ENCODE measurements around the gene JUNB.

JUNB gene

DNA sequence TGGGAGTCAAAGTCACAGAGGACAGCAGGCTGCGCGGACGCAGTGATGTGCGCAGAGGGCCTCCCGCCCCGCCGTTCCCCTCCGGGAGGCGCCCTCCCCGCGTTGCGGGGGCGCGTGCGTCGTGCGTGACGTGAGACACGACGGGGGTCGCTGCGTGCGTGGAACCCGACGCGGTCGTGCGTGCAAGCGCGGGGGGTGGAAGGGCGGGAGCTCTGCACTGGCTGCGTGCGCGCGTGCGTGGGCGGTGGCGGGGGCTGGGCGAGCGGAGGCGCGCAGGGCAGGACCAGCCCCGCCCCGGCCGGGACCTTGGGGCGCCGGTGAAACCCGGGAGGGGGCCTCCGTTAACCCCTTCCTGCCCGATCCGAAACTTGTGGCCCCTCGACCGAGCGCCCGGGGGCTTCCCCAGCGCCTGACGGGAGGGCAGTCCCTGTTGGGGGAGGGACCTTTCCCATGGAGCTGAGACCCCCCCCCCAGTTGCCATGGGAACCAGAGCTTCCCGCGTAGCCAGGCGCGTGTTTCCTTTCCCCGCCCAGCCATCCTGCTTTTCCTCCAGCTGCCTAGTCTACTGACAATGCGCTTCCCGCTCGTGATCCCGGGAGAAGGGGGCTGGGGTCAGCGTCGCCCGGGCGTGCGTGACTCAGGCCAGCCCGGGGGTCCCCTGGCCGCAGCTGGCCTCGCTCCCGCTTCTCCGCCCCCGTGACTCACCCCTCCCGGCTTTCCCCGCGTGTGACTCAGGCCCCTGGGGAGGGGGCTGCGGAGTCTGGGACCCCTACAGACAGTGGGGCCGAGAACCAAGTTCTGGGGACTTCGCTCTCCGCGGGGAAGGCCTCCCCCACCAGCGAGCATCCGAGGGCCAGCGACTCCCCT, 8.6 kb upstream of the JUNB start:
- Mint-ChIP-seq H3K36me3 (ENCODE audit: low read depth) (no peaks in the 10 kb centered on the region), H3K9me3 (no peaks in the 10 kb centered on the region), H3K27me3 (no peaks in the 10 kb centered on the region), H3K4me1 (peaks cover 49% of the 10 kb centered on the region), H3K27ac (peak overlapping the region; percentile 96), H3K4me3 (peak overlapping the region; percentile 76)
- DNase-seq (peak; percentile 93), ATAC-seq (peak; percentile 38)

DNA sequence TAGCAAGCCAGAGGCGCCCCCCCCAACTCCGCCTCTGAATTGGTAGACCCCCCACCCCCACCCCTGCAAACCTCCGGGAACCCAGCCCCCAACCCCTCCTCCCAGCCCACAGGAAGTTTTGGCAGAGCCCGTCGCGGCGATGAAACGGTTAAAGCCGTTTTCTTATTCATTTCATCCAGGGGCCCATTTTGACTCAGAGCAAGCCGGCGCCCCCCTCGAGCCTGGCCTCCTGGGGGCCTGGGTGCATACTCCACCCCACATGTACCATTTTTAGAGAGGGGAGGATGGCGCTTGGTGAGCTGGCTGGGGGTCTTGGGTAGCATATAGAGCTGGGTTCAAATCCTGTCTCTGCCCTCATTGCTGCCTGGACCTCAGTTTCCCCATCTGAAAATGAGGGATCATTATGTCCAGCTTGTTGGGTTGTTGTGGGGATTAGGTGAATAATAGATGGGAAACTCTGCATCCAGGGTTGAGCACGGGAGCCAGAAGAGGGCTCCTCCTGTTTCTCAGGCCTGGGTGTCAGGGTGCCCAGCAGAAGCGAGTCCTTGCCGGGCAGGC, 7.9 kb upstream of the JUNB start:
- Mint-ChIP-seq H3K27me3 (no peaks in the 10 kb centered on the region), H3K4me1 (peaks cover 52% of the 10 kb centered on the region), H3K4me3 (peak overlapping the region; percentile 76), H3K27ac (no peak overlapping the region), H3K9me3 (no peaks in the 10 kb centered on the region), H3K36me3 (ENCODE audit: low read depth) (no peaks in the 10 kb centered on the region)
- DNase-seq = no peak
- ATAC-seq = peak; percentile 35

DNA sequence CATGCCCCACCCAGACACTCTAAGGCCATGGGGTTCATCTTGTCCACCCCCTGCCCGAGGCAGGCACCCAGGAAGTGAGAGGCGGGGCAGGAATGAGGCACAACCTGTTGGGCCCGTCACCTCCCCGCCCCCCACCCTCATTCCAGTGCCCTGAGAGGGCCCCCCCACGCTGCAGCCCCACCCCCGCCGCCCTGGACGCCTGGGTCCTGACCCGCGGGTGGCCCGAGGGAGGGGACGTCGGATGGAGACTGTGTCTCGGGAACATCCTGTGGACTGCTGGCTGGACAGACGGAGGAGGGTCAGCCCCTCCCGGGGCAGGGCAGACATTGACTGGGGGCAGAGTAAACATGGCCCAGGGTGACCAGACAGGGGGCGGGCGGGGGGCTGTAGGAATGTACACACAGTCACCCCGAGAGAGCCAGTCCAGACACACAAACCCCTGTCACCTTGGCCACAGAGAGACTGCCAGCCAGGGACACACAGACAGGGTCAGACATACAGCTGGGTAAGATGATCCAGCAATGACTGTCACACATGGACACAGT, 7.4 kb upstream of the JUNB start:
- no peak overlapping the region for H3K27ac Mint-ChIP-seq
- peak overlapping the region; percentile 76 for H3K4me3 Mint-ChIP-seq
- H3K36me3 Mint-ChIP-seq (ENCODE audit: low read depth) = no peaks in the 10 kb centered on the region
- H3K27me3 Mint-ChIP-seq = no peaks in the 10 kb centered on the region
- DNase-seq (no peak), ATAC-seq (no peak)
- H3K9me3 Mint-ChIP-seq = no peaks in the 10 kb centered on the region
- peaks cover 52% of the 10 kb centered on the region for H3K4me1 Mint-ChIP-seq

GRCh38 chr19:12784394-12784870, 6.9 kb upstream of the JUNB start:
- Mint-ChIP-seq H3K4me3 (no peak overlapping the region), H3K36me3 (ENCODE audit: low read depth) (no peaks in the 10 kb centered on the region), H3K9me3 (no peaks in the 10 kb centered on the region), H3K27ac (no peak overlapping the region), H3K4me1 (peaks cover 51% of the 10 kb centered on the region), H3K27me3 (no peaks in the 10 kb centered on the region)
- ATAC-seq (no peak), DNase-seq (no peak)

- Mint-ChIP-seq H3K4me3 (no peak overlapping the region), H3K27me3 (no peaks in the 10 kb centered on the region), H3K4me1 (peaks cover 46% of the 10 kb centered on the region), H3K27ac (no peak overlapping the region), H3K36me3 (ENCODE audit: low read depth) (no peaks in the 10 kb centered on the region), H3K9me3 (no peaks in the 10 kb centered on the region)
- DNase-seq (no peak), ATAC-seq (no peak)
Measured at GRCh38 chr19:12784871-12785430, 6.3 kb upstream of the JUNB start.

DNA sequence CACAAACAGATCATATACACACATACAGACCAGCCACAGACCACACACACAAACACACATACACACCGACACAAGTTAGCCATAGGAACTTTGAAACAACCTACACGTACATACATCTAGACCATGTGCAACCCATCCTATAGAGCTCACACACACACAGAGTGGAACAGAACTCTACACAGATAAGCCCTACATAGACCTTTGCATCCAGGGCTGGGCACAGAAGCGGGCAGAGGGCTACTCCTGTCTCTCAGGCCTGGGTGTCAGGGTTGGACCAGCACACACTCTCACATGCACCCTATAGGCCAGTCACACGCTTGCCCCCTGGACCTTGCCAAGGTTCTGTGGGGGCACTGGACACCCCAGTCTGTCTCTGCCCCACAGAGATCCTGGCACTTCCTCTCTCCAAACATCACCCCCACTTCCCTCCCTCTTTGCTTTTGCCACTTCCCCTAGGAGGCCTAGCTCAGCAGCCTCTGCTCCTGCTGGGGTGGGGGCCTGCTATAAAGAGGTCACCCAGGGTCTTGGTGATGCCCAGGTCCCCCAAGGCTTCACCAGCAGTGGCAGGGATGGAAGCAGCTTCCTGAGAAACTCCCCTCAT, 5.8 kb upstream of the JUNB start:
- H3K9me3 Mint-ChIP-seq = no peaks in the 10 kb centered on the region

DNA sequence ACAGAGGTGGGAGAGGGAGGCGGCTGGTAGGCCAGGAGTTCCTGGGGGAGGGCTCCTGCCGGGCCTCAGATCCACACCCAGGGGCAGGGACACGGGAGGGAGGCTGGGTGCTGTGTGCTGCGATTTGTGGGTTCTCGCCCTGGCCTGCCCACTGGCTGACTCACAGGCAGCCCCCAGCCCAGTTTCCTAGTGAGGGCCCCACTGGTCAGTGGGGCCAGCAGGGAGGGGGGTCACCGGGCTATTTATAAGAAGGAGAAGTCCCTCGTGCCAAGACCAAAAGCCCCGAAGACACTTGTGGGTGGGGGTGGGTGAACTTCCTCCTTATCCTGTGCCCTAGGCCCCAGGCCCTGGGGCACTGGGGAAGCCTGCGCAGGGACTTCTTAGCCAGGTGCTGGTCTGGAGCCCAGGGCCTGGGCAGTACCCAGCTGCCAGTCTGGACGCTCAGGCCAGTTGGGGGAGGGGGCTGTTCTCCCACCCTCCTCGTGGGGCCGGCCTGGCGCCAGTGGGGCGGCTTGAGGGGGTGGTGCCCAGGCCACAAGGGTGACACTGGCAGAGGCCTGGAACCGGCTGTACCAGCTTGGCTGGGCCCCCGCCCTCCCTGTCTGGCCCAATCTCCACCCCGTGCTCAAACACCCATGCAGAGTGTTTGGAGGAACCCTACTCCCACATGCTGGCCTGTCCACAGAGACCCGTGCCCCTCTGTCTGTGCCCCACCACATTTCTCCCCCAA, 5.0 kb upstream of the JUNB start:
- Mint-ChIP-seq H3K4me1 (peaks cover 53% of the 10 kb centered on the region), H3K4me3 (no peak overlapping the region), H3K9me3 (no peaks in the 10 kb centered on the region), H3K27me3 (no peaks in the 10 kb centered on the region), H3K36me3 (ENCODE audit: low read depth) (no peaks in the 10 kb centered on the region), H3K27ac (peak overlapping the region; percentile 79)
- ATAC-seq (no peak), DNase-seq (no peak)

More for the DNA sequence above, 5.8 kb upstream of the JUNB start:
- no peak overlapping the region for H3K4me3 Mint-ChIP-seq
- DNase-seq (no peak), ATAC-seq (no peak)
- no peak overlapping the region for H3K27ac Mint-ChIP-seq
- H3K27me3 Mint-ChIP-seq = no peaks in the 10 kb centered on the region
- H3K4me1 Mint-ChIP-seq = peaks cover 46% of the 10 kb centered on the region
- no peaks in the 10 kb centered on the region for H3K36me3 Mint-ChIP-seq (ENCODE audit: low read depth)

DNA sequence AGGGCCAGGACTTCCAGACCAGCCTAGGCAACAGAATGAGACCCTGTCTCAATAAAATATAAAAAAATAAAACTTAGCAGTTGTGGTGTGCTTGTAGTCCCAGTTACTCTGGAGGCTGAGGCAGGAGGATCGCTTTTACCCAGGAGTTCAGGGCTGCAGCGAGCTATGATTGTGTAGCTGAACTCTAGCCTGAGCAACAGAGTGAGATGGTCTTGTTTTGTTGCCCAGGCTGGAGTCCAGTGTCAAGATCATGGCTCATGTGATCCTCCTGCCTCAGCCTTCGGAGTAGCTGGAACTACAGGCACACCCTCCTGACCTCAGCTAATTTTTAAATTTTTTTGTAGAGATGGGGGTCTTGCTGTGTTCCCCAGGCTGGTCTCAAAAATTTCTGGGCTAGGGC, 4.3 kb upstream of the JUNB start:
- Mint-ChIP-seq H3K27me3 (no peaks in the 10 kb centered on the region), H3K9me3 (no peaks in the 10 kb centered on the region), H3K27ac (peak overlapping the region; percentile 79), H3K4me1 (peaks cover 47% of the 10 kb centered on the region), H3K4me3 (peak overlapping the region; percentile 20), H3K36me3 (ENCODE audit: low read depth) (no peaks in the 10 kb centered on the region)
- ATAC-seq (no peak), DNase-seq (no peak)

DNA sequence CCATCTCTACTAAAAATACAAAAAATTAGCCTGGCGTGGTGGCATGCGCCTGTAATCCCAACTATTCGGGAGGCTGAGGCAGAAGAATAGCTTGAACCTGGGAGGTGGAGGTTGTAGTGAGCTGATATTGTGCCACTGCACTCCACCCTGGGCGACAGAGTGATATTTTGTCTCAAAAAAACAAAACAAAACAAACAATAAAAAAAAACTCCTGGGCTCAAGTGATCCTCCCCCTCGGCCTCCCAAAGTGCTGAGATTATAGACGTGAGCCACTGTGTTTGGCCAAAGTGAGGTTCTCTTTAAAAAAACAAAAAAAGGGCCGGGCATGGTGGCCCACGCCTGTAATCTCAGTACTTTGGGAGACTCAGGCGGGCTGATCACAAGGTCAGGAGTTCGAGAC, 3.8 kb upstream of the JUNB start:
- H3K36me3 Mint-ChIP-seq (ENCODE audit: low read depth) = peaks cover 2% of the 10 kb centered on the region
- no peak for ATAC-seq

DNA sequence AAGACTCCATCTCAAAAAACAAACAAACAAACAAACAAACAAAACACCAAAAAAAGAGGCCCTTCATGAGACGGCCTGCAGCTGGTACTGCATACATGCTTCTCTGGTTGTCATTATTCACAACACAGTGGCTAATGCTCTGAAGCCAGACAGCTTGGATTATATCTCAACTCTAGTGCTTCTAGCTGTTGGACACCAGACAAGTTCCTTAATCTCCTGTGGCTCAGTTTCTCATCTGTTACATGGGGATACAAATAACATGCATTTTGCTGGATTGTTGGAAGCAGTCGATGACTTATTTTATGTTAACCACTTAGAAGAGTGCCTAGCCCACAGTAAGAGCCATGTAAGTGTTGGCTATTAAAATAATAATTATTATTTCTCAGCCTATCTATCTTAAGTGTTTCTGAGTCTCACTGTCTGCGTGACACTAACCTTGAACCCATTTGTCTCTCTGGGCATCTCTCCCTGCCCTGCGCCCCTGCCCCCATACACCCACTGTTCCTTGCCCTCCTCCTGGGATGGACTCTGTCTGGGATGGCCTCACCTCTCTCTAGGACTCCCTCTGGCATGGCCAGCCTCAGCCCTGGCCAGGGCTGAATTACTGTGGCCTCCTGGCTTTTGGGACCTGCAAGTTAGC, 3.1 kb upstream of the JUNB start:
- Mint-ChIP-seq H3K27ac (peak overlapping the region; percentile 89), H3K36me3 (ENCODE audit: low read depth) (peaks cover 8% of the 10 kb centered on the region), H3K9me3 (no peaks in the 10 kb centered on the region), H3K4me1 (peaks cover 41% of the 10 kb centered on the region), H3K27me3 (no peaks in the 10 kb centered on the region), H3K4me3 (peak overlapping the region; percentile 83)
- no peak for ATAC-seq
- no peak for DNase-seq

More for the DNA sequence above, 3.8 kb upstream of the JUNB start:
- Mint-ChIP-seq H3K4me3 (peak overlapping the region; percentile 20), H3K4me1 (peaks cover 44% of the 10 kb centered on the region), H3K9me3 (no peaks in the 10 kb centered on the region), H3K27me3 (no peaks in the 10 kb centered on the region), H3K27ac (no peak overlapping the region)
- DNase-seq = no peak

DNA sequence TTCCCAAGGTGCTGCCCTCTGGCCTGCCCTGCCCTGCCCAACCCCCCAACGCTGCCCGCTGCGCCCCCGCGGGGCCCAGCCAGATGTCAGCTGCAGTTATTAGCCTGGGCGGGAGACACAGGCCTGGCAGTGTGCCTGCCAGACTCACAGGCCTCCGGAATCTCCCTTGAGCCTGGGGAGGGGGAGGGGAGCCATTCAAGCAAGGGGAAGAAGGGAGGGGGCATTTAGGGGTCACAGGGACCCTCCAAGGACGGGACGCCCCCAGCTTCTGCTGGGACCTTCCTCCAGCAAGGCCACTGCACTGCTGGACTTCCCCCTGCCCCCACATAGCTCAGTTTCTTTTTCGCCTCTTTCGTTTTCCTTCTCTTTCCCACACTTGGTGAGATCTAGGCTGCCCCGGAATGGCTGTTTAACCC, 2.6 kb upstream of the JUNB start:
- Mint-ChIP-seq H3K27ac (peak overlapping the region; percentile 89), H3K9me3 (no peaks in the 10 kb centered on the region), H3K4me3 (peak overlapping the region; percentile 83), H3K27me3 (no peaks in the 10 kb centered on the region), H3K36me3 (ENCODE audit: low read depth) (peaks cover 11% of the 10 kb centered on the region), H3K4me1 (peaks cover 37% of the 10 kb centered on the region)
- DNase-seq (peak; percentile 71), ATAC-seq (no peak)

GRCh38 chr19:12789098-12789903, 2.0 kb upstream of the JUNB start:
- Mint-ChIP-seq H3K9me3 (no peaks in the 10 kb centered on the region), H3K27ac (peak overlapping the region; percentile 89), H3K4me1 (peaks cover 40% of the 10 kb centered on the region), H3K4me3 (peak overlapping the region; percentile 83), H3K27me3 (no peaks in the 10 kb centered on the region), H3K36me3 (ENCODE audit: low read depth) (peaks cover 11% of the 10 kb centered on the region)
- no peak for ATAC-seq
- peak; percentile 60 for DNase-seq

All from activated naive CD8-positive, alpha-beta T cell treated with anti-CD3 and anti-CD28 coated beads, Interleukin-2, amount 50 U/mL, for 24 hours (primary cell).